ENCODE measurements around the gene DDX43. TPM values are rescaled to one million over a fixed set of nuclear protein-coding genes. Genes with fewer than 3 reads are reported as not detected.

DDX43 gene
- total and polyA plus RNA-seq, 10 of the 15 experiments (the other 5 are each of a cell fraction or from before 2014, with no cell fraction given), result 0.12 TPM; not detected in 9

- TF ChIP-seq, protein P1, sequence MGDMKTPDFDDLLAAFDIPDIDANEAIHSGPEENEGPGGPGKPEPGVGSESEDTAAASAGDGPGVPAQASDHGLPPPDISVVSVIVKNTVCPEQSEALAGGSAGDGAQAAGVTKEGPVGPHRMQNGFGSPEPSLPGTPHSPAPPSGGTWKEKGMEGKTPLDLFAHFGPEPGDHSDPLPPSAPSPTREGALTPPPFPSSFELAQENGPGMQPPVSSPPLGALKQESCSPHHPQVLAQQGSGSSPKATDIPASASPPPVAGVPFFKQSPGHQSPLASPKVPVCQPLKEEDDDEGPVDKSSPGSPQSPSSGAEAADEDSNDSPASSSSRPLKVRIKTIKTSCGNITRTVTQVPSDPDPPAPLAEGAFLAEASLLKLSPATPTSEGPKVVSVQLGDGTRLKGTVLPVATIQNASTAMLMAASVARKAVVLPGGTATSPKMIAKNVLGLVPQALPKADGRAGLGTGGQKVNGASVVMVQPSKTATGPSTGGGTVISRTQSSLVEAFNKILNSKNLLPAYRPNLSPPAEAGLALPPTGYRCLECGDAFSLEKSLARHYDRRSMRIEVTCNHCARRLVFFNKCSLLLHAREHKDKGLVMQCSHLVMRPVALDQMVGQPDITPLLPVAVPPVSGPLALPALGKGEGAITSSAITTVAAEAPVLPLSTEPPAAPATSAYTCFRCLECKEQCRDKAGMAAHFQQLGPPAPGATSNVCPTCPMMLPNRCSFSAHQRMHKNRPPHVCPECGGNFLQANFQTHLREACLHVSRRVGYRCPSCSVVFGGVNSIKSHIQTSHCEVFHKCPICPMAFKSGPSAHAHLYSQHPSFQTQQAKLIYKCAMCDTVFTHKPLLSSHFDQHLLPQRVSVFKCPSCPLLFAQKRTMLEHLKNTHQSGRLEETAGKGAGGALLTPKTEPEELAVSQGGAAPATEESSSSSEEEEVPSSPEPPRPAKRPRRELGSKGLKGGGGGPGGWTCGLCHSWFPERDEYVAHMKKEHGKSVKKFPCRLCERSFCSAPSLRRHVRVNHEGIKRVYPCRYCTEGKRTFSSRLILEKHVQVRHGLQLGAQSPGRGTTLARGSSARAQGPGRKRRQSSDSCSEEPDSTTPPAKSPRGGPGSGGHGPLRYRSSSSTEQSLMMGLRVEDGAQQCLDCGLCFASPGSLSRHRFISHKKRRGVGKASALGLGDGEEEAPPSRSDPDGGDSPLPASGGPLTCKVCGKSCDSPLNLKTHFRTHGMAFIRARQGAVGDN (IDR thresholded peaks at IDR 0.05), result peak; percentile 89
- no peak for TF ChIP-seq WRNIP1 (IDR thresholded peaks at IDR 0.05; ENCODE audit: borderline replicate concordance, low read depth, low read length)
- TF ChIP-seq ZNF207 (IDR thresholded peaks at IDR 0.05; ENCODE audit: borderline replicate concordance), result no peak
- TF ChIP-seq MTA3 (IDR thresholded peaks at IDR 0.05; ENCODE audit: borderline replicate concordance, low read length), result peak; percentile 33; the same call in 1 of the 2 replicates
- TF ChIP-seq BHLHE40 (IDR thresholded peaks at IDR 0.05; ENCODE audit: borderline replicate concordance in 1 of 2, low read depth in 2 of 2, low read length in 1 of 2), result peak; percentile 77 to 91
- TF ChIP-seq SMAD5 (IDR thresholded peaks at IDR 0.05; ENCODE audit: low read depth), result no peak
- no peak for TF ChIP-seq EGR1 (IDR thresholded peaks at IDR 0.05; ENCODE audit: borderline replicate concordance in 1 of 2, low read depth in 2 of 2, low read length in 2 of 2)
- TF ChIP-seq, protein P2, sequence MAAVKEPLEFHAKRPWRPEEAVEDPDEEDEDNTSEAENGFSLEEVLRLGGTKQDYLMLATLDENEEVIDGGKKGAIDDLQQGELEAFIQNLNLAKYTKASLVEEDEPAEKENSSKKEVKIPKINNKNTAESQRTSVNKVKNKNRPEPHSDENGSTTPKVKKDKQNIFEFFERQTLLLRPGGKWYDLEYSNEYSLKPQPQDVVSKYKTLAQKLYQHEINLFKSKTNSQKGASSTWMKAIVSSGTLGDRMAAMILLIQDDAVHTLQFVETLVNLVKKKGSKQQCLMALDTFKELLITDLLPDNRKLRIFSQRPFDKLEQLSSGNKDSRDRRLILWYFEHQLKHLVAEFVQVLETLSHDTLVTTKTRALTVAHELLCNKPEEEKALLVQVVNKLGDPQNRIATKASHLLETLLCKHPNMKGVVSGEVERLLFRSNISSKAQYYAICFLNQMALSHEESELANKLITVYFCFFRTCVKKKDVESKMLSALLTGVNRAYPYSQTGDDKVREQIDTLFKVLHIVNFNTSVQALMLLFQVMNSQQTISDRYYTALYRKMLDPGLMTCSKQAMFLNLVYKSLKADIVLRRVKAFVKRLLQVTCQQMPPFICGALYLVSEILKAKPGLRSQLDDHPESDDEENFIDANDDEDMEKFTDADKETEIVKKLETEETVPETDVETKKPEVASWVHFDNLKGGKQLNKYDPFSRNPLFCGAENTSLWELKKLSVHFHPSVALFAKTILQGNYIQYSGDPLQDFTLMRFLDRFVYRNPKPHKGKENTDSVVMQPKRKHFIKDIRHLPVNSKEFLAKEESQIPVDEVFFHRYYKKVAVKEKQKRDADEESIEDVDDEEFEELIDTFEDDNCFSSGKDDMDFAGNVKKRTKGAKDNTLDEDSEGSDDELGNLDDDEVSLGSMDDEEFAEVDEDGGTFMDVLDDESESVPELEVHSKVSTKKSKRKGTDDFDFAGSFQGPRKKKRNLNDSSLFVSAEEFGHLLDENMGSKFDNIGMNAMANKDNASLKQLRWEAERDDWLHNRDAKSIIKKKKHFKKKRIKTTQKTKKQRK (IDR thresholded peaks at IDR 0.05; ENCODE audit: low read depth, low read length), result no peak
- peak; percentile 96 for TF ChIP-seq MEF2B (IDR thresholded peaks at IDR 0.05; ENCODE audit: partially characterized antibody, poor library complexity, severe bottlenecking)
- TF ChIP-seq, protein P3, sequence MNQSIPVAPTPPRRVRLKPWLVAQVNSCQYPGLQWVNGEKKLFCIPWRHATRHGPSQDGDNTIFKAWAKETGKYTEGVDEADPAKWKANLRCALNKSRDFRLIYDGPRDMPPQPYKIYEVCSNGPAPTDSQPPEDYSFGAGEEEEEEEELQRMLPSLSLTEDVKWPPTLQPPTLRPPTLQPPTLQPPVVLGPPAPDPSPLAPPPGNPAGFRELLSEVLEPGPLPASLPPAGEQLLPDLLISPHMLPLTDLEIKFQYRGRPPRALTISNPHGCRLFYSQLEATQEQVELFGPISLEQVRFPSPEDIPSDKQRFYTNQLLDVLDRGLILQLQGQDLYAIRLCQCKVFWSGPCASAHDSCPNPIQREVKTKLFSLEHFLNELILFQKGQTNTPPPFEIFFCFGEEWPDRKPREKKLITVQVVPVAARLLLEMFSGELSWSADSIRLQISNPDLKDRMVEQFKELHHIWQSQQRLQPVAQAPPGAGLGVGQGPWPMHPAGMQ (IDR thresholded peaks at IDR 0.05; ENCODE audit: borderline replicate concordance), result no peak
- no peak for TF ChIP-seq ZNF384 (IDR thresholded peaks at IDR 0.05; ENCODE audit: borderline replicate concordance, low read depth, low read length)
- no peak for TF ChIP-seq NFYA (IDR thresholded peaks at IDR 0.05; ENCODE audit: borderline replicate concordance, low read depth, low read length)
- TF ChIP-seq, protein P4, sequence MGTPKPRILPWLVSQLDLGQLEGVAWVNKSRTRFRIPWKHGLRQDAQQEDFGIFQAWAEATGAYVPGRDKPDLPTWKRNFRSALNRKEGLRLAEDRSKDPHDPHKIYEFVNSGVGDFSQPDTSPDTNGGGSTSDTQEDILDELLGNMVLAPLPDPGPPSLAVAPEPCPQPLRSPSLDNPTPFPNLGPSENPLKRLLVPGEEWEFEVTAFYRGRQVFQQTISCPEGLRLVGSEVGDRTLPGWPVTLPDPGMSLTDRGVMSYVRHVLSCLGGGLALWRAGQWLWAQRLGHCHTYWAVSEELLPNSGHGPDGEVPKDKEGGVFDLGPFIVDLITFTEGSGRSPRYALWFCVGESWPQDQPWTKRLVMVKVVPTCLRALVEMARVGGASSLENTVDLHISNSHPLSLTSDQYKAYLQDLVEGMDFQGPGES (IDR thresholded peaks at IDR 0.05), result no peak
- TF ChIP-seq YY1 (IDR thresholded peaks at IDR 0.05; ENCODE audit: low read depth, low read length), result peak; percentile 18; the same call in 1 of the 2 replicates
- TF ChIP-seq, protein P5, sequence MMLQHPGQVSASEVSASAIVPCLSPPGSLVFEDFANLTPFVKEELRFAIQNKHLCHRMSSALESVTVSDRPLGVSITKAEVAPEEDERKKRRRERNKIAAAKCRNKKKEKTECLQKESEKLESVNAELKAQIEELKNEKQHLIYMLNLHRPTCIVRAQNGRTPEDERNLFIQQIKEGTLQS (IDR thresholded peaks at IDR 0.05; ENCODE audit: borderline replicate concordance, extremely low read depth, low read depth, low read length), result no peak
Observed at GRCh38 chr6:73451223-73452106, 56.8 kb downstream of the DDX43 start (continued).
